ENCODE results near the gene HNRNPLL. TPM values are rescaled to one million over a fixed set of nuclear protein-coding genes. Genes with fewer than 3 reads are reported as not detected.

Gene HNRNPLL
- total RNA-seq (10 to 100 TPM; 28.1 to 69.0 (median 35.2) TPM), total RNA-seq (32.0 to 153 (median 86.4) reads per million in 29 experiments)
- total RNA-seq (2013) = 83.8 TPM

DNA sequence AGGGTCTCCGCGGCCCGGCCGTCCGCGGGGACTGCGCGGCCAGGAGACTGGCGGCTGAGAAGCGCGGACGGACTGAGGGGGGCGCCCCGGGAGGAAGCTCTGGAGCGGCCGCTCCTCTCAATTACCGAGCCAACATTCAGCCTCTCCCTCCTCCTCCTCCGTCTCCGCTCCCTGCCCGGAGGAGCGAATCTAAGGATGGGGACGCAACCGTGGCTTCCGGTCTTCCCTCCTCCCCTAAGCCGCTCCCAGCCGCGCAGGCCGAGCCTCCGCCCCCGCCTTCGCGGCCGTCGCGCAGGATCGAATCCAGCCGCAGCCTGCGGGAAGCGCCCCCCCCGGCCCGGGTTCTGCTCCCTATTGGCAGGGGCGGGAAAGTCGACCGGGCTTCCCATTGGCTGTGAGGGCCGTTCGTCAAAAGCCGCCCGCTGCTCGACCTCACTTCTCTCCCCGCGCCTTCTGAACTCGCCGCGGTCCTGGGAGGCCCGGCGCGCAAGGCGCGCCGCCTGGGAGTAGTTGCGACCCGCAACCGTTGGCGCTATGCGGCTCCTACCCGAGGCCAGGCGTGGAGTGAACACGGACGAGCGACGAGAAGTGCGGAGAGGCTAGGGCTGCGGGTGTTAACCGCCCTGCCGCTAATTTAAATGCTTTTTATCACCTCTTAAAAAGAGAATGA, at the start of gene HNRNPLL:
TSS of gene HNRNPLL (minus strand) at position 197 of the 670 bp plus-strand sequence. CDS start 302 bp downstream, outside the sequence.
- Mint-ChIP-seq H3K4me3 (peak within 1 kb of the TSS; percentile 88 to 94 (median 94)), H3K27ac (peak within 1 kb of the TSS; percentile 90 to 92), H3K36me3 (no peaks in the 10 kb centered on the region), H3K4me1 (peaks cover 45 to 53% (median 49%) of the 10 kb centered on the region in 3 donors), H3K27me3 (no peaks in the 10 kb centered on the region), H3K9me3 (no peaks in the 10 kb centered on the region)
- WGBS (ENCODE audit: insufficient coverage) = under 1% methylated on average over 54 of the region's 75 CpGs
- peak within 1 kb of the TSS; percentile 79 for H3K27ac ChIP-seq (ENCODE audit: low read length)
- DNase-seq (peak; percentile 81 to 94 (median 89)), ATAC-seq (replicated peaks in 1 of 4) (peak; percentile 85 to 89 (median 88))
- H3K4me1 ChIP-seq (ENCODE audit: control insufficient read depth in 1 of 2, extremely low read depth in 1 of 2, insufficient read depth in 2 of 2, low read length in 2 of 2) = peaks cover 19 to 22% of the 10 kb centered on the region in 2 experiments
- ChIA-PET CTCF (interaction anchor here (0.9 to 3.8 kb wide), 13 partner anchors 8 to 138 kb away, joined by 3 to 43 read pairs (median 6); partner anchors contain the start of gene GALM (in 1 of the 2)), POLR2A (interaction anchor here in 1 of 2 donors (0.5 to 5.0 kb wide), 5 partner anchors 146 to 994 kb away, joined by 4 to 36 read pairs (median 6); partner anchors contain the start of gene SRSF7)
- no peaks in the 10 kb centered on the region for H3K27me3 ChIP-seq (replicated peaks in 1 of 2; ENCODE audit: control insufficient read depth in 2 of 2, extremely low read depth in 1 of 2, insufficient read depth in 2 of 2, low read length in 1 of 2)
- no peaks in the 10 kb centered on the region for H3K36me3 ChIP-seq (ENCODE audit: control insufficient read depth in 2 of 2, extremely low read depth in 1 of 2, insufficient read depth in 1 of 2, low read length in 1 of 2)
- no peaks in the 10 kb centered on the region for H3K9me3 ChIP-seq
- peak within 1 kb of the TSS; percentile 85 to 86 for H3K4me3 ChIP-seq (ENCODE audit: control insufficient read depth in 1 of 2, extremely low read depth in 1 of 2, low read length in 1 of 2)

- DNase-seq = no peak
- Histone ChIP-seq H3K4me3 (ENCODE audit: control insufficient read depth in 1 of 2, extremely low read depth in 1 of 2, low read length in 1 of 2) (no peak overlapping the region), H3K36me3 (ENCODE audit: control insufficient read depth in 2 of 2, extremely low read depth in 1 of 2, insufficient read depth in 1 of 2, low read length in 1 of 2) (no peaks in the 10 kb centered on the region), H3K27ac (ENCODE audit: low read length) (no peak overlapping the region), H3K9me3 (no peaks in the 10 kb centered on the region), H3K4me1 (ENCODE audit: control insufficient read depth in 1 of 2, extremely low read depth in 1 of 2, insufficient read depth in 2 of 2, low read length in 2 of 2) (peaks cover 0 to 39% of the 10 kb centered on the region in 2 experiments), H3K27me3 (replicated peaks in 1 of 2; ENCODE audit: control insufficient read depth in 2 of 2, extremely low read depth in 1 of 2, insufficient read depth in 2 of 2, low read length in 1 of 2) (no peaks in the 10 kb centered on the region)
- Mint-ChIP-seq H3K9me3 (peaks cover 0 to 7% (median 0%) of the 10 kb centered on the region in 3 donors), H3K27me3 (no peaks in the 10 kb centered on the region), H3K36me3 (no peaks in the 10 kb centered on the region), H3K4me1 (peaks cover 34 to 66% (median 34%) of the 10 kb centered on the region in 3 donors), H3K4me3 (no peak overlapping the region), H3K27ac (peak overlapping the region in 1 of 2 donors; percentile 7)
- 100% methylated on average over 1 of the region's 2 CpGs for WGBS (ENCODE audit: insufficient coverage)
- ChIA-PET POLR2A (no interaction called here), CTCF (no interaction called here)
- no peak for ATAC-seq (replicated peaks in 1 of 4)
Measured at GRCh38 chr2:38650717-38651116, 48.0 kb upstream of the HNRNPLL start.

- no peak overlapping the region for H3K4me3 Mint-ChIP-seq
- peaks cover 0 to 39% of the 10 kb centered on the region in 2 experiments for H3K4me1 ChIP-seq (ENCODE audit: control insufficient read depth in 1 of 2, extremely low read depth in 1 of 2, insufficient read depth in 2 of 2, low read length in 2 of 2)
Measured at GRCh38 chr2:38650012-38650411, 47.3 kb upstream of the HNRNPLL start.

DNA sequence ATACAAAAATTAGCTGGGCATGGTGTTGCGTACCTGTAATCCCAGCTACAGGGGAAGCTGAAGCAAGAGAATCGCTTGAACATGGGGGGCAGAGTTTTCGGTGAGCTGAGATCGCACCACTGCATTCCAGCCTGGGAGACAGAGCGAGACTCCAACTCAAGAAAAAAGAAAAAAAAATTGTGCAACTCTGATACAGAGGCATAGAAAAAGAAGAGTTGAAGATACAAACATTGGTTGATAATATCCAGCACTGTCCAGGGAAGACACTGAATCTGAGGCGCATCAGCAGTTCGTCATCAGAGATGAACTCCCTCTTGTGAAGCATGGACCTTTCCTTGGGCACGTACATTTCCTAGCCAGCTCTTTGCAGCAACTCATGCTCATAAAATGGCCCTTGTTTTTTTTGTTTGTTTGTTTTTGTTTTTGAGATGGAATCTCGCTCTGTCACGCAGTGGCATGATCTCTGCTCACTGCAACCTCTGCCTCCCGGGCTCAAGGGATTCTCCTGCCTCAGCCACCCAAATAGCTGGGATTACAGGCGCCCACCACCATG, 46.5 kb upstream of the HNRNPLL start:
- CTCF ChIA-PET = no interaction called here
- no peak overlapping the region for H3K4me3 Mint-ChIP-seq

More at GRCh38 chr2:38650012-38650411, 47.3 kb upstream of the HNRNPLL start:
- 100% methylated on average over 5 of the region's 6 CpGs for WGBS (ENCODE audit: insufficient coverage)
- Mint-ChIP-seq H3K27me3 (no peaks in the 10 kb centered on the region), H3K36me3 (no peaks in the 10 kb centered on the region), H3K4me1 (peaks cover 29 to 62% (median 34%) of the 10 kb centered on the region in 3 donors), H3K27ac (no peak overlapping the region), H3K9me3 (peaks cover 0 to 7% (median 0%) of the 10 kb centered on the region in 3 donors)
- H3K27ac ChIP-seq (ENCODE audit: low read length) = no peak overlapping the region
- ChIA-PET POLR2A (interaction anchor here in 1 of 2 donors (0.6 kb wide), 1 partner anchor 40 kb away, joined by 3 read pairs; no protein-coding TSS in a partner anchor), CTCF (no interaction called here)
- H3K36me3 ChIP-seq (ENCODE audit: control insufficient read depth in 2 of 2, extremely low read depth in 1 of 2, insufficient read depth in 1 of 2, low read length in 1 of 2) = no peaks in the 10 kb centered on the region
- no peaks in the 10 kb centered on the region for H3K27me3 ChIP-seq (replicated peaks in 1 of 2; ENCODE audit: control insufficient read depth in 2 of 2, extremely low read depth in 1 of 2, insufficient read depth in 2 of 2, low read length in 1 of 2)
- DNase-seq (no peak), ATAC-seq (replicated peaks in 1 of 4) (no peak)
- no peak overlapping the region for H3K4me3 ChIP-seq (ENCODE audit: control insufficient read depth in 1 of 2, extremely low read depth in 1 of 2, low read length in 1 of 2)
- H3K9me3 ChIP-seq = no peaks in the 10 kb centered on the region

DNA sequence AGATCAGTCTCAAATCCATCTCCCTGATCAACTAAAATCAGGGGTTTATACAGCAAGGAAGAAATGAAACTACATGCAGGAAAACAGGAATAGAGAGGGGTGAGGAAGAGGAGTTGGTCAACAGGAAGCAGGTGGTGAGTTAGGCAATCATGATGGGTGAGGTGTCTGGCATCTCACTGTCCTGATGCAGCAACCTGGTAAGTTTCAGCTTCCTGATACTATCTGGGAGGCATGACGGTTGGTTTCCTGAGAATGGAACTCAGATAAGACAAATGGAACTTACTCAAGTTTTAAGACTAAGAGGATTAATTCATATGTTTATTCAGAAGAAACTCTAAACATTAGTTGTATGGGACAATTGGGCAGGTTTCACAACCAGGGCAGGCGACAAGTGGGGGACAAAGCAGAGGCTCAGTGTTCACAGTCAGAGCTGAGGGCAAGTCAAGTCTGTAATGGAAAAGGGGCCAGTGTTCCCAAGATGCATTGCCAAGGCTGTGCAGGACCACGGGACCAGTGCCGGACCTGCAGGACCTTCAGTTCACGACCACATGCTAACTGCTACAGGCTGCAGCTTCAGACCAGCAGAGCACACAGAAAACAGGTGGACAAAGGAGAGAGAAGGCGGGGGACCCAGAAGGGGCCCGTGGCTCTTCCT, 45.5 kb upstream of the HNRNPLL start:
- Histone ChIP-seq H3K9me3 (no peaks in the 10 kb centered on the region), H3K4me3 (ENCODE audit: control insufficient read depth in 1 of 2, extremely low read depth in 1 of 2, low read length in 1 of 2) (no peak overlapping the region), H3K27ac (ENCODE audit: low read length) (no peak overlapping the region), H3K4me1 (ENCODE audit: control insufficient read depth in 1 of 2, extremely low read depth in 1 of 2, insufficient read depth in 2 of 2, low read length in 2 of 2) (peaks cover 2 to 33% of the 10 kb centered on the region in 2 experiments), H3K36me3 (ENCODE audit: control insufficient read depth in 2 of 2, extremely low read depth in 1 of 2, insufficient read depth in 1 of 2, low read length in 1 of 2) (no peaks in the 10 kb centered on the region), H3K27me3 (replicated peaks in 1 of 2; ENCODE audit: control insufficient read depth in 2 of 2, extremely low read depth in 1 of 2, insufficient read depth in 2 of 2, low read length in 1 of 2) (no peaks in the 10 kb centered on the region)
- Mint-ChIP-seq H3K27me3 (no peaks in the 10 kb centered on the region), H3K27ac (peak overlapping the region; percentile 44 to 50), H3K36me3 (no peaks in the 10 kb centered on the region), H3K4me3 (no peak overlapping the region), H3K4me1 (peaks cover 29 to 58% (median 34%) of the 10 kb centered on the region in 3 donors), H3K9me3 (peaks cover 0 to 7% (median 0%) of the 10 kb centered on the region in 3 donors)
- no peak for DNase-seq
- ATAC-seq (replicated peaks in 1 of 4) = no peak
- ChIA-PET CTCF (interaction anchor here in 1 of 2 donors (0.5 kb wide), 1 partner anchor 9 kb away, joined by 4 read pairs; no protein-coding TSS in a partner anchor), POLR2A (no interaction called here)
- WGBS (ENCODE audit: insufficient coverage) = 100% methylated on average over 4 of the region's 7 CpGs

More for the DNA sequence above, 46.5 kb upstream of the HNRNPLL start:
- no peaks in the 10 kb centered on the region for H3K36me3 ChIP-seq (ENCODE audit: control insufficient read depth in 2 of 2, extremely low read depth in 1 of 2, insufficient read depth in 1 of 2, low read length in 1 of 2)
- peaks cover 0 to 33% of the 10 kb centered on the region in 2 experiments for H3K4me1 ChIP-seq (ENCODE audit: control insufficient read depth in 1 of 2, extremely low read depth in 1 of 2, insufficient read depth in 2 of 2, low read length in 2 of 2)
- no peak overlapping the region for H3K27ac ChIP-seq (ENCODE audit: low read length)
- H3K27me3 ChIP-seq (replicated peaks in 1 of 2; ENCODE audit: control insufficient read depth in 2 of 2, extremely low read depth in 1 of 2, insufficient read depth in 2 of 2, low read length in 1 of 2) = no peaks in the 10 kb centered on the region
- ATAC-seq (replicated peaks in 1 of 4) (no peak), DNase-seq (no peak)
- Mint-ChIP-seq H3K27me3 (no peaks in the 10 kb centered on the region), H3K4me1 (peaks cover 31 to 60% (median 33%) of the 10 kb centered on the region in 3 donors), H3K36me3 (no peaks in the 10 kb centered on the region), H3K27ac (no peak overlapping the region), H3K9me3 (peaks cover 0 to 7% (median 0%) of the 10 kb centered on the region in 3 donors)
- H3K9me3 ChIP-seq = no peaks in the 10 kb centered on the region
- POLR2A ChIA-PET = no interaction called here
- WGBS (ENCODE audit: insufficient coverage) = 100% methylated on average over 7 of the region's 12 CpGs
- no peak overlapping the region for H3K4me3 ChIP-seq (ENCODE audit: control insufficient read depth in 1 of 2, extremely low read depth in 1 of 2, low read length in 1 of 2)
